ENCODE results near the gene LMF2. TPM values are rescaled to one million over a fixed set of nuclear protein-coding genes. Genes with fewer than 3 reads are reported as not detected.

LMF2 gene
- polyA plus RNA-seq, 1 of the 3 experiments (the other 2 are of a cell fraction), result 34.3 TPM

DNA sequence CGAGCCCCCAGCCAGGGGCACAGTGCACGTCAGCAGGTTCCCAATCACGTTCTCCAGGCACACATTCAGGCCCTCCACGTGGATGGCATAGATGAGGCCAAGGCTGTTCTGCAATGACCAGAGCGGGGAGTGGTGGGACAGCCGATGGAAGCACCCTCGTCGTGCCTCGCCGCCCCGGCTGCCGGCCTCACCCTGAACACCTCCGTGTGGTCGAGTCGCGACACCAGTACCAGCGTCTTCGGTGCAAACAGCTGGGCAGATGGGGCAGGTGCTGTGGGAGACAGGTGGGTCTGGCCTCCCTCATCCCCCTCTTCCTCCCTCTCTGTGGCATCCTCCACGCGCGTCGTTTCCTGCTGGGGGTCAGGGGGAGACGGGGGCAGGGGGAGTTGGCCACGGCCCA lies 40.2 kb downstream of the LMF2 start:
- Histone ChIP-seq H3K9me2 (no peaks in the 10 kb centered on the region), H4K20me1 (ENCODE audit: insufficient read depth) (peaks cover 46% of the 10 kb centered on the region), H3F3A (replicated peaks; ENCODE audit: insufficient read depth) (no peaks in the 10 kb centered on the region), H3K4me3 (ENCODE audit: low read depth in 2 of 2, low read length in 1 of 2) (no peak overlapping the region), H2AFZ (ENCODE audit: low read depth) (no peak overlapping the region), H3K27me3 (ENCODE audit: insufficient read depth) (no peaks in the 10 kb centered on the region), H3K36me3 (replicated peaks in 1 of 2; ENCODE audit: control insufficient read depth in 1 of 2, insufficient read depth in 2 of 2, low read length in 1 of 2) (peaks cover 0 to 53% of the 10 kb centered on the region in 2 experiments), H3K9ac (no peak overlapping the region), H3K4me1 (ENCODE audit: control insufficient read depth in 1 of 2, insufficient read depth in 2 of 2, low read depth in 1 of 2, low read length in 1 of 2) (peaks cover 4 to 17% of the 10 kb centered on the region in 2 experiments; a peak in 2 of 4 replicates), H3K27ac (ENCODE audit: low read depth in 2 of 2, low read length in 1 of 2) (no peak overlapping the region), H3K4me2 (no peak overlapping the region), H3K9me3 (no peaks in the 10 kb centered on the region), H3K79me2 (ENCODE audit: insufficient read depth) (peaks cover 43% of the 10 kb centered on the region)
- POLR2A ChIA-PET, result no interaction called here
- WGBS (ENCODE audit: low lambda C conversion rate), result 94% methylated on average over 19 of the region's 24 CpGs
- DNase-seq, result no peak
- no peak for TF ChIP-seq RFX5 (IDR thresholded peaks at IDR 0.05; ENCODE audit: low read length)
- TF ChIP-seq CHD2 (IDR thresholded peaks at IDR 0.05; ENCODE audit: low read length, partially characterized antibody), result no peak
- no peak for TF ChIP-seq RXRA (IDR thresholded peaks at IDR 0.05; ENCODE audit: borderline replicate concordance, low read depth)
- TF ChIP-seq NRF1 (IDR thresholded peaks at IDR 0.05; ENCODE audit: low read depth, low read length), result no peak
- TF ChIP-seq MEF2A (IDR thresholded peaks at IDR 0.05; ENCODE audit: borderline replicate concordance, low read depth), result no peak
- CTCF ChIA-PET, result interaction anchor here (1.5 kb wide), 1 partner anchor 12 kb away, joined by 4 read pairs; no protein-coding TSS in a partner anchor

DNA sequence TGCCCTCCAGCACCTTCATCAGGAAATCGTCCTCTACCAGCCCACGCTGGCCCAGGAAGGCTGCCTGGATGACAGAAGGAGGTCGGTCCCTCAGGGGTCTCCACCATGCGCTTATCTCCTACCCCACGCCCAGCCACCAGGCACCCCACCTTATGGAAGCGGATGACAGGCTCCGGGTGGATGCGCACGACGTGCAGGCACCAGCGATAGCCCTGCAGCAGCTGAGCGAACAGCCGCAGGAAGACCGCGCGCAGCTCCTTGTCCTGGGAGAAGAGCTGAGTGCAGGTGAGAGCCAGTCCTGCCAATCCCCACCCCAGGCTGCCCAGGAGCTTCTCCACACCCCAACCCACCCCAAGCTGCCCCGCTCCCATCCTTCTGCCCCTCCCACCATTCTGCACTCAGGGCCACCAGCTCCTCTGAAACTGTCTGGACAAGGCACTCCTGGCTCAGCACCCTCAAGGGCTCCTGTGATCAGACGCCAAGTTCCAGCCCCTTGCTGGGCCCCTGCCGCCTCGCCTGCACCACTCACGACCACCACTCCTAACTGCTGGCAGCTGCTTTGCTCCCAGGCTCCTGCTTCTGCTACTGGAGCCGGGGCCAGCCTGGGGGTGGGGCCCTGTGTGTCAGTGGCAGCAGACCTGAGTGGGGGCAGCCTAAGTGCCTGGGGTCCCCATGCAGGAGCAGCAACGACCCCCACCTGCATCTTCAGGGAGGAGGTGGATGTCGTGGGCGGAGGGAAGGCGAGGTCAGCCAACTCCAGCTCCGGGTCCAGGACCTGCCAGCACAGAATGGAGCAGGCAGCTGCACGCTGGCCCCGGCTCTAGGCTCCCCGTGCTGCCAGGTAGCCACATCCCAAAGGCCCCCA lies 42.2 kb downstream of the LMF2 start:
- Histone ChIP-seq H3K4me1 (ENCODE audit: control insufficient read depth in 1 of 2, insufficient read depth in 2 of 2, low read depth in 1 of 2, low read length in 1 of 2) (peaks cover 0 to 4% of the 10 kb centered on the region in 2 experiments; a peak in 2 of 4 replicates), H3K27me3 (ENCODE audit: insufficient read depth) (no peaks in the 10 kb centered on the region), H3K4me3 (ENCODE audit: low read depth in 2 of 2, low read length in 1 of 2) (no peak overlapping the region), H3K79me2 (ENCODE audit: insufficient read depth) (peaks cover 22% of the 10 kb centered on the region; the same call in 1 of the 2 replicates), H3K9me3 (no peaks in the 10 kb centered on the region), H3K27ac (ENCODE audit: low read depth in 2 of 2, low read length in 1 of 2) (no peak overlapping the region), H2AFZ (ENCODE audit: low read depth) (no peak overlapping the region), H4K20me1 (ENCODE audit: insufficient read depth) (peaks cover 26% of the 10 kb centered on the region), H3F3A (replicated peaks; ENCODE audit: insufficient read depth) (no peaks in the 10 kb centered on the region), H3K9ac (no peak overlapping the region), H3K36me3 (replicated peaks in 1 of 2; ENCODE audit: control insufficient read depth in 1 of 2, insufficient read depth in 2 of 2, low read length in 1 of 2) (peaks cover 0 to 68% of the 10 kb centered on the region in 2 experiments), H3K9me2 (no peaks in the 10 kb centered on the region), H3K4me2 (no peak overlapping the region)
- CTCF ChIA-PET, result interaction anchor here (1.1 to 1.3 kb wide), 2 partner anchors 10 to 61 kb away, joined by 3 read pairs; partner anchors contain the start of gene SCO2
- POLR2A ChIA-PET, result no interaction called here
- TF ChIP-seq RCOR1 (IDR thresholded peaks at IDR 0.05; ENCODE audit: low read length) (no peak), FOXM1 (IDR thresholded peaks at IDR 0.05; ENCODE audit: low read depth) (no peak), GABPA (IDR thresholded peaks at IDR 0.05; ENCODE audit: low read depth) (no peak), SMC3 (IDR thresholded peaks at IDR 0.05; ENCODE audit: low read depth, low read length) (no peak), RFX5 (IDR thresholded peaks at IDR 0.05; ENCODE audit: low read length) (no peak), FOSL2 (IDR thresholded peaks at IDR 0.05; ENCODE audit: borderline replicate concordance, low read depth) (no peak)
- TF ChIP-seq, protein P1, sequence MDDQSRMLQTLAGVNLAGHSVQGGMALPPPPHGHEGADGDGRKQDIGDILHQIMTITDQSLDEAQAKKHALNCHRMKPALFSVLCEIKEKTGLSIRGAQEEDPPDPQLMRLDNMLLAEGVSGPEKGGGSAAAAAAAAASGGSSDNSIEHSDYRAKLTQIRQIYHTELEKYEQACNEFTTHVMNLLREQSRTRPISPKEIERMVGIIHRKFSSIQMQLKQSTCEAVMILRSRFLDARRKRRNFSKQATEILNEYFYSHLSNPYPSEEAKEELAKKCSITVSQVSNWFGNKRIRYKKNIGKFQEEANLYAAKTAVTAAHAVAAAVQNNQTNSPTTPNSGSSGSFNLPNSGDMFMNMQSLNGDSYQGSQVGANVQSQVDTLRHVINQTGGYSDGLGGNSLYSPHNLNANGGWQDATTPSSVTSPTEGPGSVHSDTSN (IDR thresholded peaks at IDR 0.05), result no peak
- WGBS (ENCODE audit: low lambda C conversion rate), result 98% methylated on average over 17 of the region's 30 CpGs
- DNase-seq, result no peak
